OCI-LY7 (cell line): Measurements from ENCODE around the gene DHPS. TPM values are rescaled to one million over a fixed set of nuclear protein-coding genes. Genes with fewer than 3 reads are reported as not detected.

ENCODE experiments used
- BruUV-seq: library from RNA; stranded (reverse); fragments of 400-500 nt; replicated peaks from 2 replicates; lab custom pipeline; 2021; lab: Mats Ljungman, UMichigan
- CTCF ChIA-PET: fragments of 300-600 bp; sonication (Branson Sonifier 250); formaldehyde crosslinking; loops from one replicate; lab custom pipeline; 2022; ENCODE audit warnings: antibody characterized with exemption; ENCODE audit not compliant: unreplicated experiment; lab: Charles Lee
- POLR2A ChIA-PET: fragments of 300-600 bp; sonication (Branson Sonifier 250); formaldehyde crosslinking; loops from one replicate; lab custom pipeline; 2022; ENCODE audit warnings: antibody characterized with exemption; lab: Charles Lee
- DNase-seq: peaks from one replicate; pipeline ENCODE4 v3.0.0-alpha.2; 2015; ENCODE audit warnings: low spot score
- H2AFZ ChIP-seq: fragments of 200-600 bp; sonication (generic), shearing (Covaris generic); 2 replicates; pipeline ENCODE4 v1.6.1; 2014; ENCODE audit warnings: mild to moderate bottlenecking, antibody characterized with exemption, low read length, moderate library complexity
- H3K27ac ChIP-seq: fragments of 200-600 bp; sonication (generic); 2 replicates; pipeline ENCODE4 v1.5.1; 2014; ENCODE audit warnings: mixed run types, low read depth, mild to moderate bottlenecking, moderate library complexity, low read length, inconsistent platforms; ENCODE audit not compliant: poor library complexity, severe bottlenecking
- H3K36me3 ChIP-seq: fragments of 200-600 bp; sonication (generic); 2 replicates; pipeline ENCODE4 v1.6.1; 2014; ENCODE audit warnings: mild to moderate bottlenecking, antibody characterized with exemption, low read length, moderate library complexity, mixed read lengths; ENCODE audit not compliant: insufficient read depth
- H3K4me1 ChIP-seq: fragments of 200-600 bp; sonication (generic); 2 replicates; pipeline ENCODE4 v1.5.1; 2014; ENCODE audit warnings: mild to moderate bottlenecking, low read length; ENCODE audit not compliant: insufficient read depth, poor library complexity, severe bottlenecking
- H3K4me2 ChIP-seq: fragments of 200-600 bp; sonication (generic); 2 replicates; pipeline ENCODE4 v1.6.1; 2014; ENCODE audit warnings: mild to moderate bottlenecking, low read length
- H3K4me3 ChIP-seq: fragments of 200-600 bp; sonication (generic); 2 replicates; pipeline ENCODE4 v1.5.1; 2014; ENCODE audit warnings: mild to moderate bottlenecking, low read depth, low read length; ENCODE audit not compliant: poor library complexity, severe bottlenecking
- H3K79me2 ChIP-seq: fragments of 200-600 bp; sonication (generic); 2 replicates; pipeline ENCODE4 v1.6.1; 2016; ENCODE audit warnings: low read depth, mild to moderate bottlenecking, low read length, moderate library complexity, mixed read lengths; ENCODE audit not compliant: insufficient read depth
- H3K9me2 ChIP-seq: fragments of 200-600 bp; sonication (generic); 2 replicates; pipeline ENCODE4 v1.6.1; 2016; ENCODE audit warnings: mild to moderate bottlenecking, low read length, mixed read lengths; ENCODE audit not compliant: insufficient read depth
- H3K9me3 ChIP-seq: fragments of 200-600 bp; sonication (generic); 2 replicates; pipeline ENCODE4 v1.6.1; 2014; ENCODE audit warnings: mild to moderate bottlenecking, mixed run types, low read length, mixed read lengths
- H4K20me1 ChIP-seq: fragments of 200-600 bp; sonication (generic); 2 replicates; pipeline ENCODE4 v1.6.1; 2014; ENCODE audit warnings: mild to moderate bottlenecking, antibody characterized with exemption, low read length, moderate library complexity, mixed read lengths; ENCODE audit not compliant: insufficient read depth
- EZH2phosphoT487 ChIP-seq: fragments of 200-600 bp; sonication (generic); IDR thresholded peaks from 2 replicates; pipeline ENCODE4 v1.6.1; 2018; ENCODE audit warnings: low read depth, borderline replicate concordance, mild to moderate bottlenecking, mixed run types, antibody characterized with exemption, low read length, moderate library complexity, mixed read lengths
- intact Hi-C: fragments of 100-400 bp; cut with micrococcal nuclease; formaldehyde crosslinking; loops from one replicate; pipeline ENCODE4 v1.10.0; 2022; ENCODE audit not compliant: unreplicated experiment
- small RNA-seq: library from RNA; depleted of rRNA; stranded (forward); fragments of <200 nt; gene quantifications from one replicate; pipeline ENCODE3, GENCODE V24; 2014
- total RNA-seq, 2 experiments: library from RNA; depleted of rRNA in 1 of 2; stranded (reverse); fragments of >200 nt in 1 of 2; shearing (Covaris generic) in 1 of 2; gene quantifications; 2 replicates each; pipeline ENCODE4 v1.2.3, GENCODE V29; 2014 to 2022
- TF ChIP-seq, protein P1 (sequence below): fragments of 200-600 bp; sonication (generic); conservative IDR thresholded peaks from 2 replicates; pipeline ENCODE4 v1.5.1; 2014; ENCODE audit warnings: mild to moderate bottlenecking, antibody characterized with exemption, low read length, moderate library complexity, mixed read lengths

The DHPS gene
- total RNA-seq, 2 experiments from 2014 or later: 101 to 102 TPM

DNA sequence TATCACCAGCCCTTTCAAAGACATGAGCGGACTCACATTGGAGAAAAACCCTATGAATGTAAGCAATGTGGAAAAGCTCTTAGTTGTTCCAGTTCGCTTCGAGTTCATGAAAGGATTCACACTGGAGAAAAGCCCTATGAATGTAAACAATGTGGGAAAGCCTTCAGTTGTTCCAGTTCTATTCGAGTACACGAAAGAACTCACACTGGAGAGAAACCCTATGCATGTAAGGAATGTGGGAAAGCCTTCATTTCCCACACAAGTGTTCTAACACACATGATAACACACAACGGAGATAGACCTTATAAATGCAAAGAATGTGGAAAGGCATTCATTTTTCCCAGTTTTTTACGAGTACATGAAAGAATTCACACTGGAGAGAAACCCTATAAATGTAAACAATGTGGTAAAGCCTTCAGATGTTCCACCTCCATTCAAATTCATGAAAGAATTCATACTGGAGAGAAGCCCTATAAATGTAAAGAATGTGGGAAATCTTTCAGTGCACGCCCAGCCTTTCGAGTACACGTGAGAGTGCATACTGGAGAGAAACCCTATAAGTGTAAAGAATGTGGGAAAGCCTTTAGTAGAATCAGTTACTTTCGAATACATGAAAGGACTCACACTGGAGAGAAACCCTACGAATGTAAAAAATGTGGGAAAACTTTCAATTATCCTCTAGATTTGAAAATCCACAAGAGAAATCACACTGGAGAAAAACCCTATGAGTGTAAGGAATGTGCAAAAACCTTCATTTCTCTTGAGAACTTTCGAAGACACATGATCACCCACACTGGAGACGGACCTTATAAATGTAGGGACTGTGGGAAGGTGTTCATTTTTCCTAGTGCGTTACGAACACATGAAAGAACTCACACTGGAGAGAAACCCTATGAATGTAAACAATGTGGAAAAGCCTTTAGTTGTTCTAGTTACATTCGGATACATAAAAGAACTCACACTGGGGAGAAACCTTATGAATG is 53.3 kb downstream of the DHPS start:
- DNase-seq: no peak
- Histone ChIP-seq H3K79me2 (no peaks in the 10 kb centered on the region), H3K4me1 (no peaks in the 10 kb centered on the region), H4K20me1 (no peaks in the 10 kb centered on the region), H3K27ac (no peak overlapping the region), H2AFZ (no peak overlapping the region), H3K9me3 (no peaks in the 10 kb centered on the region; the same call in 1 of the 2 replicates), H3K4me3 (no peak overlapping the region), H3K4me2 (no peak overlapping the region), H3K9me2 (no peaks in the 10 kb centered on the region), H3K36me3 (peaks cover 52% of the 10 kb centered on the region)
- POLR2A ChIA-PET: no interaction called here
- CTCF ChIA-PET: no interaction called here
- no TSS peak for BruUV-seq
- intact Hi-C loops: no loop called here
- TF ChIP-seq EZH2phosphoT487: no peak
- TF ChIP-seq, protein P1, sequence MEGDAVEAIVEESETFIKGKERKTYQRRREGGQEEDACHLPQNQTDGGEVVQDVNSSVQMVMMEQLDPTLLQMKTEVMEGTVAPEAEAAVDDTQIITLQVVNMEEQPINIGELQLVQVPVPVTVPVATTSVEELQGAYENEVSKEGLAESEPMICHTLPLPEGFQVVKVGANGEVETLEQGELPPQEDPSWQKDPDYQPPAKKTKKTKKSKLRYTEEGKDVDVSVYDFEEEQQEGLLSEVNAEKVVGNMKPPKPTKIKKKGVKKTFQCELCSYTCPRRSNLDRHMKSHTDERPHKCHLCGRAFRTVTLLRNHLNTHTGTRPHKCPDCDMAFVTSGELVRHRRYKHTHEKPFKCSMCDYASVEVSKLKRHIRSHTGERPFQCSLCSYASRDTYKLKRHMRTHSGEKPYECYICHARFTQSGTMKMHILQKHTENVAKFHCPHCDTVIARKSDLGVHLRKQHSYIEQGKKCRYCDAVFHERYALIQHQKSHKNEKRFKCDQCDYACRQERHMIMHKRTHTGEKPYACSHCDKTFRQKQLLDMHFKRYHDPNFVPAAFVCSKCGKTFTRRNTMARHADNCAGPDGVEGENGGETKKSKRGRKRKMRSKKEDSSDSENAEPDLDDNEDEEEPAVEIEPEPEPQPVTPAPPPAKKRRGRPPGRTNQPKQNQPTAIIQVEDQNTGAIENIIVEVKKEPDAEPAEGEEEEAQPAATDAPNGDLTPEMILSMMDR: no peak

DNA sequence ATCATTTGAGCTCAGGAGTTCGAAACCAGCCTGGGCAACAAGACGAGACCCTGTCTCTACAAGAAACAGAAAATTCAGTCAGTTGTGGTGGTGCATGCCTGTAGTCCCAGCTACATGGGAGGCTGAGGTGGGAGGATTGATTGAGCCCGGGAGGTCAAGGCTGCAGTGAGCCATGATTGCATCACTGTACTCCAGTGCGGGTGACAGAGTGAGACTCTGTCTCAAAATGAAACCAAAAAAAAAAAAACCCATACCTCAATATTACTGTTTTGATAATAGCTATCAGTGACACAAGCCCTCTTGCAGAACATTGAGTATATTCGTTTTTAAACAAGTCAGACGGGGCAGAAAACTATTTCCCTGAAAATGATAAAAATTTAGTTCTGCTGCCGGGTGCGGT is 54.7 kb downstream of the DHPS start:
- H3K27ac ChIP-seq: no peak overlapping the region
- intact Hi-C loops: no loop called here
- no peaks in the 10 kb centered on the region for H3K79me2 ChIP-seq
- no peak overlapping the region for H3K4me2 ChIP-seq
- H4K20me1 ChIP-seq: no peaks in the 10 kb centered on the region
- no peak for TF ChIP-seq EZH2phosphoT487
- TF ChIP-seq, protein P1: no peak
- DNase-seq: no peak
- no peaks in the 10 kb centered on the region for H3K4me1 ChIP-seq
- CTCF ChIA-PET: no interaction called here
- H3K36me3 ChIP-seq: peaks cover 52% of the 10 kb centered on the region
- H2AFZ ChIP-seq: no peak overlapping the region
- H3K4me3 ChIP-seq: no peak overlapping the region
- H3K9me3 ChIP-seq: no peaks in the 10 kb centered on the region; the same call in 1 of the 2 replicates
- BruUV-seq: no TSS peak
- POLR2A ChIA-PET: no interaction called here
- no peaks in the 10 kb centered on the region for H3K9me2 ChIP-seq

Small RNAs within 50 kb of the gene (small RNA-seq; reads per million reads assigned to genes)
- gene SNORD41: 21.2 reads per million, percentile 97 among the genes with 10 or more reads in this experiment

Other genes starting within 250 kb of the DHPS start
- gene ZNF443, start 240.9 kb downstream of the DHPS start, total RNA-seq (2014; rRNA removed; shearing (Covaris generic)): 2.3 and 2.6 TPM in 2 replicates
- gene ZNF443, start 240.9 kb downstream of the DHPS start, total RNA-seq (2022): 4.5 and 4.6 TPM in 2 replicates
- 3.4 and 5.3 TPM in 2 replicates for gene ZNF709, start 197.1 kb downstream of the DHPS start, total RNA-seq (2014; rRNA removed; shearing (Covaris generic))
- gene ZNF709, start 197.1 kb downstream of the DHPS start, total RNA-seq (2022): 4.6 TPM in 2 replicates
- gene ZNF564, start 130.4 kb downstream of the DHPS start, total RNA-seq (2014; rRNA removed; shearing (Covaris generic)): 6.6 and 8.0 TPM in 2 replicates
- 13.1 and 16.5 TPM in 2 replicates for gene ZNF564, start 130.4 kb downstream of the DHPS start, total RNA-seq (2022)
- gene ZNF490, start 71.1 kb downstream of the DHPS start, total RNA-seq (2014; rRNA removed; shearing (Covaris generic)): 6.3 and 8.6 TPM in 2 replicates
- gene ZNF490, start 71.1 kb downstream of the DHPS start, total RNA-seq (2022): 8.1 and 11.2 TPM in 2 replicates
- gene ZNF791, start 71.0 kb downstream of the DHPS start, total RNA-seq (2014; rRNA removed; shearing (Covaris generic)): 5.3 and 7.8 TPM in 2 replicates
- gene ZNF791, start 71.0 kb downstream of the DHPS start, total RNA-seq (2022): 17.1 and 18.2 TPM in 2 replicates
- gene MAN2B1, start 15.1 kb downstream of the DHPS start, total RNA-seq (2014; rRNA removed; shearing (Covaris generic)): 18.3 and 29.1 TPM in 2 replicates
- gene MAN2B1, start 15.1 kb downstream of the DHPS start, total RNA-seq (2022): 88.2 and 88.7 TPM in 2 replicates
- gene WDR83, start 15.1 kb downstream of the DHPS start, total RNA-seq (2014; rRNA removed; shearing (Covaris generic)): 17.0 and 21.1 TPM in 2 replicates
- 14.0 and 15.9 TPM in 2 replicates for gene WDR83, start 15.1 kb downstream of the DHPS start, total RNA-seq (2022)
- not detected in 2 replicates for gene GNG14, start 6.1 kb upstream of the DHPS start, total RNA-seq (2014; rRNA removed; shearing (Covaris generic))
- gene GNG14, start 6.1 kb upstream of the DHPS start, total RNA-seq (2022): 0.93 TPM in 1 of 2 replicates, not detected in the other
- gene FBXW9, start 14.8 kb upstream of the DHPS start, total RNA-seq (2014; rRNA removed; shearing (Covaris generic)): 10.6 and 11.5 TPM in 2 replicates
- 10.8 and 11.0 TPM in 2 replicates for gene FBXW9, start 14.8 kb upstream of the DHPS start, total RNA-seq (2022)
- gene TNPO2, start 42.1 kb upstream of the DHPS start, total RNA-seq (2014; rRNA removed; shearing (Covaris generic)): 42.6 and 47.3 TPM in 2 replicates
- 112 and 120 TPM in 2 replicates for gene TNPO2, start 42.1 kb upstream of the DHPS start, total RNA-seq (2022)
- 322 and 336 TPM in 2 replicates for gene TRIR, start 52.8 kb upstream of the DHPS start, total RNA-seq (2014; rRNA removed; shearing (Covaris generic))
- gene TRIR, start 52.8 kb upstream of the DHPS start, total RNA-seq (2022): 211 and 219 TPM in 2 replicates
- 40.5 and 48.8 TPM in 2 replicates for gene GET3, start 55.6 kb upstream of the DHPS start, total RNA-seq (2014; rRNA removed; shearing (Covaris generic))
- 29.1 and 34.3 TPM in 2 replicates for gene GET3, start 55.6 kb upstream of the DHPS start, total RNA-seq (2022)
- 0.10 TPM in 1 of 2 replicates, not detected in the other for gene BEST2, start 69.9 kb upstream of the DHPS start, total RNA-seq (2014; rRNA removed; shearing (Covaris generic))
- gene BEST2, start 69.9 kb upstream of the DHPS start, total RNA-seq (2022): not detected in 2 replicates
- gene HOOK2, start 93.7 kb upstream of the DHPS start, total RNA-seq (2014; rRNA removed; shearing (Covaris generic)): 7.4 and 9.1 TPM in 2 replicates
- 28.8 and 29.4 TPM in 2 replicates for gene HOOK2, start 93.7 kb upstream of the DHPS start, total RNA-seq (2022)
- 43.7 and 45.5 TPM in 2 replicates for gene JUNB, start 109.6 kb upstream of the DHPS start, total RNA-seq (2014; rRNA removed; shearing (Covaris generic))
- 31.8 TPM in 2 replicates for gene JUNB, start 109.6 kb upstream of the DHPS start, total RNA-seq (2022)
- 344 and 399 TPM in 2 replicates for gene PRDX2, start 119.9 kb upstream of the DHPS start, total RNA-seq (2014; rRNA removed; shearing (Covaris generic))
- gene PRDX2, start 119.9 kb upstream of the DHPS start, total RNA-seq (2022): 345 and 357 TPM in 2 replicates
- not detected in 2 replicates for gene THSD8, start 120.2 kb upstream of the DHPS start, total RNA-seq (2014; rRNA removed; shearing (Covaris generic))
- 42.7 and 42.8 TPM in 2 replicates for gene THSD8, start 120.2 kb upstream of the DHPS start, total RNA-seq (2022)
- gene RNASEH2A, start 124.7 kb upstream of the DHPS start, total RNA-seq (2014; rRNA removed; shearing (Covaris generic)): 115 and 130 TPM in 2 replicates
- gene RNASEH2A, start 124.7 kb upstream of the DHPS start, total RNA-seq (2022): 86.0 and 90.5 TPM in 2 replicates
- not detected in 2 replicates for gene RTBDN, start 152.7 kb upstream of the DHPS start, total RNA-seq (2014; rRNA removed; shearing (Covaris generic))
- 0.94 and 1.2 TPM in 2 replicates for gene RTBDN, start 152.7 kb upstream of the DHPS start, total RNA-seq (2022)
- gene MAST1, start 156.6 kb upstream of the DHPS start, total RNA-seq (2014; rRNA removed; shearing (Covaris generic)): 5.5 and 9.1 TPM in 2 replicates
- 21.1 and 23.4 TPM in 2 replicates for gene MAST1, start 156.6 kb upstream of the DHPS start, total RNA-seq (2022)
- gene DNASE2, start 199.6 kb upstream of the DHPS start, total RNA-seq (2014; rRNA removed; shearing (Covaris generic)): 28.3 and 32.4 TPM in 2 replicates
- gene DNASE2, start 199.6 kb upstream of the DHPS start, total RNA-seq (2022): 32.8 and 33.7 TPM in 2 replicates
- gene KLF1, start 205.3 kb upstream of the DHPS start, total RNA-seq (2014; rRNA removed; shearing (Covaris generic)): 0.16 and 0.28 TPM in 2 replicates
- gene KLF1, start 205.3 kb upstream of the DHPS start, total RNA-seq (2022): not detected in 2 replicates
- 31.5 and 40.7 TPM in 2 replicates for gene GCDH, start 209.3 kb upstream of the DHPS start, total RNA-seq (2014; rRNA removed; shearing (Covaris generic))
- gene GCDH, start 209.3 kb upstream of the DHPS start, total RNA-seq (2022): 43.8 and 48.7 TPM in 2 replicates
- 6.8 and 8.7 TPM in 2 replicates for gene SYCE2, start 237.4 kb upstream of the DHPS start, total RNA-seq (2014; rRNA removed; shearing (Covaris generic))
- 13.8 and 14.5 TPM in 2 replicates for gene SYCE2, start 237.4 kb upstream of the DHPS start, total RNA-seq (2022)